Bone marrow (tissue), 2 donors: ENCODE measurements around the gene GCK.

Experiments used
- DNase-seq, 2 donors: peaks; one replicate each; lab custom pipeline; 2025; lab: John Stamatoyannopoulos, UW

GCK gene

GRCh38 chr7:44189286-44189992 lies at the start of gene GCK:
Gene GCK, minus strand, starts transcription at chr7:44189439. Its CDS starts 486 bp downstream, at chr7:44188953.
- no peak for DNase-seq

- DNase-seq, result no peak
Measured at GRCh38 chr7:44238116-44238695, 49.0 kb upstream of the GCK start.

GRCh38 chr7:44237696-44238095 lies 48.5 kb upstream of the GCK start:
- DNase-seq, result no peak

- no peak for DNase-seq
Measured at GRCh38 chr7:44236333-44236728, 47.1 kb upstream of the GCK start.

GRCh38 chr7:44235582-44236332 lies 46.5 kb upstream of the GCK start:
- no peak for DNase-seq

GRCh38 chr7:44235066-44235465 lies 45.8 kb upstream of the GCK start:
- DNase-seq, result no peak

GRCh38 chr7:44232901-44233715 lies 43.9 kb upstream of the GCK start:
- no peak for DNase-seq

GRCh38 chr7:44232396-44232795 lies 43.2 kb upstream of the GCK start:
- DNase-seq, result no peak

GRCh38 chr7:44231088-44231487 lies 41.8 kb upstream of the GCK start:
- DNase-seq, result no peak

GRCh38 chr7:44230286-44230685 lies 41.0 kb upstream of the GCK start:
- no peak for DNase-seq

GRCh38 chr7:44229546-44230105 lies 40.4 kb upstream of the GCK start:
- DNase-seq, result no peak

- no peak for DNase-seq
Measured at GRCh38 chr7:44228571-44229350, 39.5 kb upstream of the GCK start.

GRCh38 chr7:44227911-44228310 lies 38.7 kb upstream of the GCK start:
- no peak for DNase-seq

GRCh38 chr7:44226396-44226753 lies 37.1 kb upstream of the GCK start:
- DNase-seq, result no peak

GRCh38 chr7:44225566-44226395 lies 36.5 kb upstream of the GCK start:
- DNase-seq, result no peak

GRCh38 chr7:44224974-44225565 lies 35.8 kb upstream of the GCK start:
- no peak for DNase-seq

GRCh38 chr7:44224080-44224973 lies 35.1 kb upstream of the GCK start:
- no peak for DNase-seq

- DNase-seq, result no peak
Measured at GRCh38 chr7:44223362-44224079, 34.3 kb upstream of the GCK start.
